ENCODE results near the gene DAPK2.

DAPK2 gene

GRCh38 chr15:63889831-63890230 lies 156.5 kb downstream of the DAPK2 start:
- no peak for DNase-seq

GRCh38 chr15:63888823-63889222 lies 157.5 kb downstream of the DAPK2 start:
- DNase-seq = no peak

- DNase-seq = no peak
Observed at GRCh38 chr15:63888146-63888545, 158.1 kb downstream of the DAPK2 start.

- DNase-seq = no peak
Observed at GRCh38 chr15:63887630-63888029, 158.7 kb downstream of the DAPK2 start.

- no peak for DNase-seq
Observed at GRCh38 chr15:63884953-63885352, 161.3 kb downstream of the DAPK2 start.

GRCh38 chr15:63881431-63881830 lies 164.9 kb downstream of the DAPK2 start:
- DNase-seq = no peak

- no peak for DNase-seq
Observed at GRCh38 chr15:63880744-63881143, 165.5 kb downstream of the DAPK2 start.

- no peak for DNase-seq
Observed at GRCh38 chr15:63879995-63880394, 166.3 kb downstream of the DAPK2 start.

GRCh38 chr15:63879211-63879610 lies 167.1 kb downstream of the DAPK2 start:
- no peak for DNase-seq

GRCh38 chr15:63877713-63878271 lies 168.5 kb downstream of the DAPK2 start:
- DNase-seq = no peak

- no peak for DNase-seq
Observed at GRCh38 chr15:63876085-63876662, 170.1 kb downstream of the DAPK2 start.

GRCh38 chr15:63874616-63875015 lies 171.7 kb downstream of the DAPK2 start:
- no peak for DNase-seq

GRCh38 chr15:63872759-63873510 lies 173.3 kb downstream of the DAPK2 start:
- DNase-seq = no peak

GRCh38 chr15:63870487-63871209 lies 175.6 kb downstream of the DAPK2 start:
- DNase-seq = no peak

- no peak for DNase-seq
Observed at GRCh38 chr15:63870043-63870394, 176.3 kb downstream of the DAPK2 start.

GRCh38 chr15:63869371-63870042 lies 176.8 kb downstream of the DAPK2 start:
- DNase-seq = no peak

- no peak for DNase-seq
Observed at GRCh38 chr15:63864186-63864585, 182.1 kb downstream of the DAPK2 start.

GRCh38 chr15:63861946-63862517 lies 184.3 kb downstream of the DAPK2 start:
- no peak for DNase-seq

- no peak for DNase-seq
Observed at GRCh38 chr15:63860555-63860954, 185.7 kb downstream of the DAPK2 start.

- peak; percentile 70 to 76 for DNase-seq
Observed at GRCh38 chr15:63860155-63860554, 186.1 kb downstream of the DAPK2 start.

- peak; percentile 38 to 54 for DNase-seq
Observed at GRCh38 chr15:63858881-63859280, 187.4 kb downstream of the DAPK2 start.

- no peak for DNase-seq
Observed at GRCh38 chr15:63858448-63858847, 187.8 kb downstream of the DAPK2 start.

GRCh38 chr15:63857461-63857856 lies 188.8 kb downstream of the DAPK2 start:
- no peak for DNase-seq

Data from CD4-positive, alpha-beta T cell treated with Interleukin-1 beta for 1 hour (primary cell).